MCF 10A (cell line): Measurements from ENCODE around the gene SEPSECS. TPM values are rescaled to one million over a fixed set of nuclear protein-coding genes. Genes with fewer than 3 reads are reported as not detected.

Experiments
- BruUV-seq: library from RNA; stranded (reverse); fragments of 400-500 nt; replicated peaks from 2 replicates; lab custom pipeline; 2021; lab: Mats Ljungman, UMichigan
- CTCF ChIA-PET: fragments of 300-600 bp; sonication (Branson Sonifier 250); formaldehyde crosslinking; extraction: SDS; loops from one replicate; lab custom pipeline; 2021; ENCODE audit warnings: antibody characterized with exemption, inconsistent platforms; lab: Yijun Ruan, JAX
- POLR2A ChIA-PET: fragments of 300-600, 350-650 bp; sonication (Branson Sonifier 250); formaldehyde crosslinking; extraction: SDS; loops from one replicate; lab custom pipeline; 2020; ENCODE audit warnings: antibody characterized with exemption, inconsistent platforms; lab: Yijun Ruan, JAX
- DNase-seq: peaks from one replicate; pipeline ENCODE4 v3.0.0-alpha.2; 2018; ENCODE audit not compliant: unreplicated experiment
- H3K27ac Mint-ChIP-seq: one replicate; pipeline ENCODE4 v1.8.0; 2022; ENCODE audit warnings: mild to moderate bottlenecking, low read depth, mixed read lengths; ENCODE audit not compliant: unreplicated experiment
- H3K27me3 Mint-ChIP-seq: one replicate; pipeline ENCODE4 v1.8.0; 2022; ENCODE audit warnings: mixed read lengths; ENCODE audit not compliant: insufficient read depth, unreplicated experiment
- H3K36me3 Mint-ChIP-seq: one replicate; pipeline ENCODE4 v1.8.0; 2022; ENCODE audit warnings: mild to moderate bottlenecking, moderate library complexity, mixed read lengths; ENCODE audit not compliant: insufficient read depth, unreplicated experiment
- H3K4me1 Mint-ChIP-seq: one replicate; pipeline ENCODE4 v1.8.0; 2022; ENCODE audit warnings: mixed read lengths; ENCODE audit not compliant: insufficient read depth, unreplicated experiment
- H3K4me3 Mint-ChIP-seq: one replicate; pipeline ENCODE4 v1.8.0; 2022; ENCODE audit warnings: mild to moderate bottlenecking, moderate library complexity, mixed read lengths; ENCODE audit not compliant: unreplicated experiment
- H3K9me3 Mint-ChIP-seq: one replicate; pipeline ENCODE4 v1.8.0; 2022; ENCODE audit warnings: mixed read lengths; ENCODE audit not compliant: unreplicated experiment
- intact Hi-C: fragments of 100-400 bp; cut with micrococcal nuclease; formaldehyde crosslinking; loops from 2 replicates; pipeline ENCODE4 v1.14.1; 2022
- total RNA-seq: library from RNA; stranded (reverse); gene quantifications from 2 replicates; pipeline ENCODE4 v1.2.3, GENCODE V29; 2022
- TF ChIP-seq, protein P1 (sequence below): fragments of 200-600 bp; IDR thresholded peaks from one replicate; pipeline ENCODE4 v1.8.0; 2022; ENCODE audit warnings: antibody characterized with exemption, mild to moderate bottlenecking; ENCODE audit not compliant: unreplicated experiment

SEPSECS gene
- total RNA-seq, 1 experiment from 2014 or later = 9.4 TPM

DNA sequence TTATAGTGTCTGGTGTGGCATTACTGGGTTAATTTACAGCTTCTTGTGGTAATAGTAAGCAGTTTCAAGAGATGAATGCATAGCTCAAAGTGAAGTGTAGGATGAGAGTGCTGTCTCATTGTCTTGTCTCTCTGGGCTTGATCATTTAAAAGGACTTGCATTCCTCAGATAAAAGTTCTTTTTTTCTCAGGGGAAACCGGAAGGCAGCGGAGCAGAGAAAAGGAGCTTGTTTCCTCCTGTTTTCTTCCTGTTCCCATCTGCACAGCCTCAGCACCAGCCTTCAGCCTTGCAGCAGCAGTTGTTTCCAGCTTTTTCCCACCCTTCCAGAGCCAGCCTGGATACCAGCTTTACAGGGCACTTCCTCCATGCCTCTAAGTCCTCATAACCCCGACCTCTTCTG lies 68.1 kb downstream of the SEPSECS start:
- TF ChIP-seq, protein P1, sequence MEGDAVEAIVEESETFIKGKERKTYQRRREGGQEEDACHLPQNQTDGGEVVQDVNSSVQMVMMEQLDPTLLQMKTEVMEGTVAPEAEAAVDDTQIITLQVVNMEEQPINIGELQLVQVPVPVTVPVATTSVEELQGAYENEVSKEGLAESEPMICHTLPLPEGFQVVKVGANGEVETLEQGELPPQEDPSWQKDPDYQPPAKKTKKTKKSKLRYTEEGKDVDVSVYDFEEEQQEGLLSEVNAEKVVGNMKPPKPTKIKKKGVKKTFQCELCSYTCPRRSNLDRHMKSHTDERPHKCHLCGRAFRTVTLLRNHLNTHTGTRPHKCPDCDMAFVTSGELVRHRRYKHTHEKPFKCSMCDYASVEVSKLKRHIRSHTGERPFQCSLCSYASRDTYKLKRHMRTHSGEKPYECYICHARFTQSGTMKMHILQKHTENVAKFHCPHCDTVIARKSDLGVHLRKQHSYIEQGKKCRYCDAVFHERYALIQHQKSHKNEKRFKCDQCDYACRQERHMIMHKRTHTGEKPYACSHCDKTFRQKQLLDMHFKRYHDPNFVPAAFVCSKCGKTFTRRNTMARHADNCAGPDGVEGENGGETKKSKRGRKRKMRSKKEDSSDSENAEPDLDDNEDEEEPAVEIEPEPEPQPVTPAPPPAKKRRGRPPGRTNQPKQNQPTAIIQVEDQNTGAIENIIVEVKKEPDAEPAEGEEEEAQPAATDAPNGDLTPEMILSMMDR = no peak
- no peak overlapping the region for H3K4me3 Mint-ChIP-seq
- H3K36me3 Mint-ChIP-seq = no peaks in the 10 kb centered on the region
- H3K9me3 Mint-ChIP-seq = peaks cover 8% of the 10 kb centered on the region
- BruUV-seq = no TSS peak
- intact Hi-C loops = no loop called here
- H3K4me1 Mint-ChIP-seq = no peaks in the 10 kb centered on the region
- no peak for DNase-seq
- no peaks in the 10 kb centered on the region for H3K27me3 Mint-ChIP-seq
- CTCF ChIA-PET = interaction anchor here (0.5 to 1.8 kb wide), 3 partner anchors 17 to 53 kb away, joined by 3 to 7 read pairs (median 5); no protein-coding TSS in a partner anchor
- H3K27ac Mint-ChIP-seq = no peak overlapping the region
- POLR2A ChIA-PET = no interaction called here

DNA sequence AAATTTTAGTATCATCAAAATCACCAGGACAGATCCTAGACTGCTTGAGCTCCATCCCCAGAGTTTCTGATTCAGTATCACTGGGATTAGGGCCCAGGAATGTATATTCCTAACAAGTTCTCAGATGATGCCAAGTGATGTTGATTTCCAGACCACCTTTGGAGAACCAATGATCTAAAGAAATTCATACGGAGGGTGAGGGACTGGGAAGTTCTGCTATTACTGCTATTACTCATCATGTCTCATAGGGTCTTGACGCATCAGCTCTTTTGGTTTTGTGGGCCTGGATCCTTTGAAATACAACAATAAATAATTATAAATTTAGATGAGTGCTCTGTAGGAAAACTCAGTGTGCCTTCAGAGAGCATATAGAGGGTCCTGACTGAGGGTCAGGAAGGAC lies 69.7 kb downstream of the SEPSECS start:
- BruUV-seq = no TSS peak
- no peaks in the 10 kb centered on the region for H3K4me1 Mint-ChIP-seq
- CTCF ChIA-PET = interaction anchor here (1.8 kb wide), 1 partner anchor 54 kb away, joined by 7 read pairs; no protein-coding TSS in a partner anchor

DNA sequence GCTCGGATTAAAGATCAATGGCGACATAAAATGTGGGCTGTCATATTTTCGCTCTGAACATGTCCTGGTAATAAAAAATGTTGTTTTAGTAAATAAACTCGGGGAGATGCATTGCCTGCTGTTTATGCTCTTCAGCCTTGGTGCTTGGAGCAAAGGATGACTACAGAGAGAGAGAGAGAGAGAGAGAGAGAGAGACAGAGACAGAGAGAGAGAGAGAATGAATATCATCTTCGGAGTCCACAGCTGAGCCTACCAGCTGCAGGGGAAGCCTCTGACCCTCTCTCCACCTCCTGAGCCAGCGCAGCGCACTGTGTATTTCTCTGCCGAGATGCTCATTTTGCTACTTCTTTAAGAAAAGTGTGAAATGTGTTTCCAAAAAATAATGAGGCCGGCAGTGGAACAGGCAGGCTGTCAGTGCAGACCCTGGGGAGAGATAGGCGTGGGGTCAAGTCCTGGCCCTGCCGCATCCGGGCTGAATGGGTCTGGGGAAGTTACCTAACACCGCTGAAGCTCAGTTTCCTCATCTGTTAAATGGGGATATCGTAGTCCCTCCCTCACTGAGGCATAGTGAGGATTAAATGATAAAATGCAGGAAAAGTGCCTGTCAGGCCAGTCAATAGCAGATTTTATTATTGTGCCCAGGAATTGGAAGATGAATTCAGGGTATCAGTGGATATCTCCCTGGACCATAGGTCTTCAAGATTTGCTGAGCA lies 71.0 kb downstream of the SEPSECS start:
- Mint-ChIP-seq H3K36me3 (no peaks in the 10 kb centered on the region), H3K27ac (no peak overlapping the region), H3K4me1 (no peaks in the 10 kb centered on the region), H3K9me3 (peaks cover 8% of the 10 kb centered on the region), H3K27me3 (no peaks in the 10 kb centered on the region), H3K4me3 (no peak overlapping the region)
- intact Hi-C loops = no loop called here
- POLR2A ChIA-PET = no interaction called here
- no peak for DNase-seq
- BruUV-seq = no TSS peak
- CTCF ChIA-PET = no interaction called here
- TF ChIP-seq, protein P1 = no peak

More for the DNA sequence above, 69.7 kb downstream of the SEPSECS start:
- no peak overlapping the region for H3K4me3 Mint-ChIP-seq
- POLR2A ChIA-PET = no interaction called here
- TF ChIP-seq, protein P1 = no peak
- H3K36me3 Mint-ChIP-seq = no peaks in the 10 kb centered on the region
- intact Hi-C loops = no loop called here
- H3K27me3 Mint-ChIP-seq = no peaks in the 10 kb centered on the region
- no peak overlapping the region for H3K27ac Mint-ChIP-seq
- no peak for DNase-seq
- peaks cover 8% of the 10 kb centered on the region for H3K9me3 Mint-ChIP-seq

DNA sequence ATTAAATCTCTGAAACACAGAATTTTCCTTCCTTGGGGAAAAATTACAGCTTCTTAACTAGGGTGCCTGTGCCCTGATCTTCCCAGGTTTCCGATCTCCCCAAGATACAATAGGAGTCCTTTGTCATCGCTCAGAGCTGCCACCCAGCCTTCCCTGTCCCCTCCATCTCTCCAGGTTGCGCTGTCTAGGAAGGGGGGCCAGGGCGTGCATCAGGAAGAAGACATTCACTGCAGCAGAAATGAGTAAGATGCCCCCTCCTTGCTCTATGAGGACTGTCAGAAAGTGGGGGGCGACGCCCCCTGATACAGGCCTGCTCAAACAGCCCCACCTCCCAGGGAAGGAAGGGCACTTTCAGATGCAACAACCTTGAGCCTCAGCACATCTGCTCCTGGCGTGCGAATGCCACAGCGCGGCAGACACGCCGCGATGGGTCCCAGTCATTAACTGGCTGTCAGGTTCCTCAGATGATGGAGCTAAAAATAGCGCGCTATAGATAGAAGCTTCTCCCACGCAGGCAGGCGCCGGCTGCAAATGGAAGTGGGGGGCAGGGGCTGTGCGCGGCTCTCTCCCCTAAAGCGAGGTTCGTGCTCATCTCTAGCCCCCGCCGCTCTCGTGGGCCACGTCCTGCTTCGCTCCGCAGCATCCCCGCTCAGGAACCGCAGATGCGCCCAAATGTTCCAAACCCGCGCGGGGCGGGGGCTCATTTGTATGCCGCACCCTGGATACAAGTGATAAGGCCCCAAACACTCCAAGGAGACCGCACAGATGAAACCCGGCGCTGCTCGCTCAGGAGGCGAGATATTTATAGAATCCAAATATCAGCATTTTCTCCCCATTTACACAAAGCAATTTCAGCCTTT lies 71.9 kb downstream of the SEPSECS start:
- peaks cover 6% of the 10 kb centered on the region for H3K9me3 Mint-ChIP-seq
- ChIA-PET CTCF (no interaction called here), POLR2A (no interaction called here)
- intact Hi-C loops = no loop called here
- H3K27me3 Mint-ChIP-seq = no peaks in the 10 kb centered on the region
- TF ChIP-seq, protein P1 = no peak
- H3K4me3 Mint-ChIP-seq = no peak overlapping the region
- H3K27ac Mint-ChIP-seq = no peak overlapping the region
- BruUV-seq = no TSS peak
- DNase-seq = no peak
- H3K36me3 Mint-ChIP-seq = no peaks in the 10 kb centered on the region
- H3K4me1 Mint-ChIP-seq = no peaks in the 10 kb centered on the region
